ENCODE measurements around the gene CCDC167.

Gene CCDC167

DNA sequence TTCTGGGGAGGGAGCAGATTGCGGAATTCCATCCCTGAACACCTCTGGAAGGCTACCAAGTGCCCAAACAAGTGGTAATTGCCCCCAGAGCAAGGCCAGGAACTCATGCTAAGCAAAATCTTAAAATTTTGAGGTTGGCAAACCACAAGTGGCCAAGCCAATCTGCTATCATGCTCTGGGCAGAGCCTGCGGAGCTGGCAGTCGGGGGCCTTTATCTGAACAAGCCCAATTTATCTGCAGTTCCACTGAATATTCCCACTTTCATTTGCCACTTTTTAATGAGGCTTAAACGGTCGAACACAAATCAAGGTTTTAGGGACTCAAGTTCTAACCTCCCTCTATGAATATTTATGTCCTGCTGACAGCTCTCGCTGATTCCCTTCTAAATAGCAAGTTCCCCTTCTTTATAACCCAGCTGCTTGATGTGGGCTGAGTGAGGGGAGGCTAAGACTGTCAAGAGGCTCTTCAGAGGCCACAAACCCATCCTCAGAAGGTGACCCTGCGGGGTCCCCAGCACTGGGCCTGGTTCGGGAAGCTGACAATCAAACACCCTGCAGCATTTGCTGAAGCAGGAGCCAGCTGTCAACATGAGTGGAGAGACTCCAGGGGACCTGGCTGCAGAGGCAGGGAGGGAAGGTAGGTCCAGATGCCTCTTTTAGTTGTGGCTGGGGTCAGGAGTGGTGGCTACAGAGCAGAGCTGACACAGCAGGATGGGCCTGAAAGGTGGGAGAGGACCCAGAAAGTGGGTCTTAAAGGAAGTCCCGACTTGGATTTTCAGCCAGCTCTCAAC is 11.9 kb downstream of the CCDC167 start:
- no peak for DNase-seq

GRCh38 chr6:37486121-37486839 is 13.4 kb downstream of the CCDC167 start:
- no peak for DNase-seq

DNA sequence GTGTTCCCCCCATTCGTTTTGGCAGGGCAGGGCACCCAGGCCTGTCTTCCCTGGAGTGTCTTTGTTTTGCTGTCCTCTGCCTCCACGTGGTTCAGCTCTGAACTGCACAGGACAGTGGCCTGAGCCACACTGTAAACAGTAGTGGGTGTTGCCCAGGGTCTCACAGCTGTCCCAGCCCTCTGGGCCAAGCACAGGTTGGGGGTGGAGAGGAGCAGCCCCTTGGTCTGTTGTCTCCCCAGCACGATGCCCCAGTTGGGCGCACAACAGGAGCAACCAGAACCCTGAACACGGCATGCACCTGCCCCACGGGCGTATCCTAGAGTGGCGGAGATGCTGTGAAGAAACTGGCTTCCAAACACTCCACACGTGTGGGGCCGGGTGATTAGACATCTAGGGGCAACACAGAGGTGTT is 14.4 kb downstream of the CCDC167 start:
- DNase-seq, result no peak

GRCh38 chr6:37484786-37485170 is 14.9 kb downstream of the CCDC167 start:
- no peak for DNase-seq

GRCh38 chr6:37483917-37484785 is 15.5 kb downstream of the CCDC167 start:
- peak; percentile 37 for DNase-seq

GRCh38 chr6:37483252-37483901 is 16.3 kb downstream of the CCDC167 start:
- no peak for DNase-seq

GRCh38 chr6:37482606-37483251 is 17.0 kb downstream of the CCDC167 start:
- DNase-seq, result no peak

GRCh38 chr6:37481711-37482605 is 17.7 kb downstream of the CCDC167 start:
- DNase-seq, result no peak

DNA sequence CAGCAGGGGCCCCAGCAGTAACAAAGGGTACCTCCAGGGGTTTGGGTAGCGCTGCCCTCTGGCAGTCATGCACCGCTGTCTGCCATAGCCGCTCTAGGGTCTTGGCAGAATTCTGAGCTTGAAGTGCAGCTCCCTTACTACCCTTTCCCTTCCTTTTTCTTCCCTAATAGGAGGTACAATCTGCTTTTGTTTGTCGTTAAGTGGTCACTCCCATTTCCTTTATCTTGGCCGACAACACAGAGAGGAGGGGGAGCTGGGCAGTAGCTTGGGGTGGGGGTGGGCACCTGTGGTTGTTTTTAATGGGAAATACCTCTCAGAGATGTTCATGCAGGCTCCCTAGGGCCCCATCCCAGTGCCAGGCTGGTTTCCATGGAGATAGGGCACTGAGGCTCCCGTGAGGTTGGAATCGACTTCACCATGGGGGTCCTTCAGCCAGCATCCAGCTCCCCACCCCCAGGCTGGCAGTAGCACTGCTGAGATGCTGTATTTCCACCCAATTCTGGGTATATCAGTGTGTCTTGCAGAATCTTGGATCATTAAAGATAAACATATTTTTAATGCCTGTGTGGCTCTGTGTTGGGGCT is 18.6 kb downstream of the CCDC167 start:
- no peak for DNase-seq

GRCh38 chr6:37480118-37480736 is 19.5 kb downstream of the CCDC167 start:
- DNase-seq, result no peak

- DNase-seq, result no peak
Observed at GRCh38 chr6:37479266-37479854, 20.3 kb downstream of the CCDC167 start.

DNA sequence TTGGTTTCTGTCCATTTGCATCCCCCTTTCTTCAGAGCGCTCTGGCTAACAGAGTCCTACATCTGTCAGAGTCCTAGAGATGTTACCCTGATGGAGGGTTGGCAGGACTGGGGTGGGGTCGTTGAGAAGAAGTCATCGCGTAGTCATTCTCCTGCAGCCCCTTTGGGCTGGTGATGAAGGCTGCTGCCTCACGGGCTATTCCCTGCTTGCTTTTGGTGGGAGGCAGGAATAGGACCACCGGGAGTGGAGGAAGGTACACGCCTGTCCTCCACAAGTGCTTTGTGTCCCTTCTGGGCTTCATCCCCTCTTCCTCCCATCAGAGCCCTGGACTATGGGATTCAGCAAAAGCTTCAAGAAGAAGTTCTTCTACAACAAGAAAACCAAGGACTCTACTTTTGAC is 20.9 kb downstream of the CCDC167 start:
- no peak for DNase-seq

DNA sequence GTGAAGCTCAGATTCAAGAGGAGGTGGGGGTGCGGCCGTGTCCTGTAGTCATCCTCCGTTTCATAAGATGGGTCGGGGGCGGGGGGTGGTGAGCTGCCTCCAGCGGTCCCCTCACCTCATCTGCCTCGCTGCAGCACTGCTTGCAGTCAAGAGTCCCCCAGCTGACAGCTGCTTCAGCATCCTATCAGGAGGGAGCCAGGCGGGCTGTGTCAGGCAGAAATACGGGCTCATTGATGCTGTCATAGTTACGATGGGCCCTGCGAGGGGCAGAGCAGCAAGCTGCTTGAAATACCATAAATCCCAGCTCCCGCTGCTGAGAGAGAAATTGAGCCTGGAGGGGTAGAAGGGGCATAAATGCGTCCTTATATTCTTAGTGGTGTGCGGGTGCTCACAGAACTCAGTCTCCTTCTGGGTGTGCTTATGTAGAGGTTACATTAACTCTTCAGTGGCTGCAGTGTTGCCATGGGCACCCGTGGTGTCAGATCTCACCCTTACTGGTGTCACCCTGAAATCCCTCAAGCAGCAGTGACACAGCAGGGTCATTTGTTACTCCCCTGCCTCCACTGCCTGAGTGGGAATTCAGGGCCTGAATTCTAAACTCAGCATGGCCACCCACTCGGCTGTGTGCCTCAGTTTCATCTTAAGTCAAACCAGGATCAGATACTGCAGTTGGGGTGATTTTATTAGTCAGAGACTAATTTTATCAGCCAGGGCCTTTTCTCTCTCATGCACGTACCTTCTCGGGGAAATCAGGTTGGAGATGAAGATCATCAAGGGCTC is 21.8 kb downstream of the CCDC167 start:
- DNase-seq, result no peak

DNA sequence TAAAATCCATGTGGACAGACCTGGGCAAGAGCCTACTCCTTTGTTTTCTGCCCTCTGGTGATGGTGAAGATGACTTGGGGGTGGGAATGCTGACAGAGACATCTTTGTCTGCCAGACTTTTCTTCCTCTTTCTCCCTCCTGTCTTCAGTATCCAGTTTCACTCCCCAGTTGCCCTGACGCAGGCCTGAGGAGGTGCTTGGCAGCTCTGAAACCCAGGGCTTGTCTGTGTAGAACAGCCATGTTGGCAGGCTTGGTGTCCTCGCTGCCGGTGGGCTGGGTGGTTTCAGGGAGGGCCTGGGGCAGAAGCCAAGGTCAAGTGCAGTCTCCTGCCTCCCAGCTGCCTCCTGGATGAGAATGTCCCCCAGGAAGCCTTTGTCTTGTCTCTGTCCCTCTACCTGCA is 22.5 kb downstream of the CCDC167 start:
- DNase-seq, result no peak

DNA sequence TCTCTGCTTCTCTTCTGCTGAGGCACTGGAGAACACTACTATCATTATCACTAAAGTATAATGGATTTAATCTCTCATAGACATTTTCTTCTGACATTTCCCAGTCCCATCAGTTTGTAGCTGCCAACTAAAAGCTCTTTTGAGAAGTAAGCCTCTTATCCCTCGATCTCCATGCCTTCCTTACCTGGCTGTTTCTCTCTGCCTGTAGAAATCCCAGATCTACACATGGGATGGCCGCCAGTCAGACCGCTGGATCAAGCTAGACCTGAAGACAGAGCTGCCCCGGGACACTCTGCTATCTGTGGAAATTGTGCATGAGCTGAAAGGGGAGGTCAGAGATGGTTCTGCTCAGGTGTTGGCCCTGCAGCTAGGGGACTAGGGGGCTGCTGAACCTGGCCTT is 25.4 kb downstream of the CCDC167 start:
- no peak for DNase-seq

DNA sequence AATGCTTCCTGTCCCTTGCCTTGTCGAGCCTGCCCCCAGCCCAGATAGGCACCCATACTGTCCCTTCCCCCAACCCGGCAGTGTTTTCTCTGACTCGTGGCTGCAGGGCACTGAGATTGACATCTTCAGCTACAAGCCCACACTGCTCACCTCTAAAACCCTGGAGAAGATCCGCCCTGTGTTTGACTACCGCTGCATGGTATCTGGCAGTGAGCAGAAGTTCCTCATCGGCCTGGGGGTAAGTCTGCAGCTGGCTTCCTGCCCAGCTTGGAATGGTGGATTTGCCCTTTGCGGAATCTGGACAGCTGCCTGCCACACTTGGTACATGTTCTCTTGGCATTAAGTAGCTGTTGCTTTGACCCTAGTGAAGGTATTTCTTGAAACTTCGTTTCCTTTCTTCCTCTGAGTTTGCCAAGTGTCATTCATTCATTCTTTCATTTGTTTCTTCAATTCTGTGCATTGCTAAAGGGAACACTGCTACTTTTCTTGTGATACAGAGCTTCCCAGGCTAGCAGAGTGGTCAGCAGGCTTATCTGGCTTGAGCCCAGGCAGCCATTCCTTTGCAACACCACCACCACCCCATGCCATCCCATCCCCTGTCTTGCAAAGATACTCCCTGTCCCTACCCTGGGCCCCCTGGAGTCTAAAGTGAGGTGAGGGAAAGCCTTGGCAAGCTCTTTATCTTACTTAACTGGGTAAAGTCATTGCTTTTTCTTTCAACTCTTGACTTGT is 26.2 kb downstream of the CCDC167 start:
- no peak for DNase-seq

DNA sequence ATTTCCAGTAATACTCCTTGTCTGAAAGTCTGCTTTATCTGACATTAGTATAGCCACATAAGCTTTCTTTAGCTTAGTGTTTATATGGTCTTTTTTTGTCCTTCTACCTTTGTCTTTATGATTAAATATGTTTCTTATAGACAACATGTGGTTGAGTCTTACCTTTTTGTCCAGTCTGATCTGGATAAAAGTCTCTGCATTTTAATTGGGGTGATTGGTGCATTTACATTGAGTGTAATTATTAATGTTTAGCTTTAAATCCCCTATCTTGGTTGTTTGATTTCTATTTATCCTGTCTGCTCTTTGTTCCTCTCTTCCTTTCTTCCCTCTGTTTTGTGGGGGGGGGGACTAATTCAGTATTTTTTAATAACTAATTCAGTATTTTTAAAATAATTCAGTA is 32.0 kb downstream of the CCDC167 start:
- DNase-seq, result no peak

- no peak for DNase-seq
Observed at GRCh38 chr6:37463110-37463509, 36.6 kb downstream of the CCDC167 start.

DNA sequence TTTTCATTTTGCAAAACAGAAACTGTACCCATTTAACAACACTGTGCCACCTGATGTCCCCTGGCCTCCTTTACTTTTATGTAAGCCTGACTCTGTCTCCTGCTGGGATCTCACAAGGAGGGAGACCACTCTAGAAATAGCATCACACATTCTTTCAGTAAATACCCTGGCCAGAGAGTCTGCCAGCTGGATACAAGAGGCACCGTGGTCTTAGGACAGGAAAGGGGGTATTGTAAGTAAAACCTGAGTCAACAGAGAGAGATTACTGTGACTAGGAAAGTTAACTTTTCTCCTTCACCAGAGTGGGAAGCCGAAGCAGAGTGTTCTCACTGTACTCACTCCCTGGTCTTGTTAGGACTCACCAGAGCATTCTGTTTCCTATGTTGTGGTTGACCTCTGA is 38.9 kb downstream of the CCDC167 start:
- DNase-seq, result peak; percentile 13

Measured in fibroblast of skin of right quadriceps (primary cell).